ENCODE data around the gene KRTAP10-7.
A peak's percentile ranks its signal among the peaks of the same experiment; 100 is the strongest.
"Not testable (repeated sequence)": the region's sequence is repeated elsewhere in the genome, so short reads cannot be mapped to it uniquely, and the experiment has no call there.

KRTAP10-7 gene

DNA sequence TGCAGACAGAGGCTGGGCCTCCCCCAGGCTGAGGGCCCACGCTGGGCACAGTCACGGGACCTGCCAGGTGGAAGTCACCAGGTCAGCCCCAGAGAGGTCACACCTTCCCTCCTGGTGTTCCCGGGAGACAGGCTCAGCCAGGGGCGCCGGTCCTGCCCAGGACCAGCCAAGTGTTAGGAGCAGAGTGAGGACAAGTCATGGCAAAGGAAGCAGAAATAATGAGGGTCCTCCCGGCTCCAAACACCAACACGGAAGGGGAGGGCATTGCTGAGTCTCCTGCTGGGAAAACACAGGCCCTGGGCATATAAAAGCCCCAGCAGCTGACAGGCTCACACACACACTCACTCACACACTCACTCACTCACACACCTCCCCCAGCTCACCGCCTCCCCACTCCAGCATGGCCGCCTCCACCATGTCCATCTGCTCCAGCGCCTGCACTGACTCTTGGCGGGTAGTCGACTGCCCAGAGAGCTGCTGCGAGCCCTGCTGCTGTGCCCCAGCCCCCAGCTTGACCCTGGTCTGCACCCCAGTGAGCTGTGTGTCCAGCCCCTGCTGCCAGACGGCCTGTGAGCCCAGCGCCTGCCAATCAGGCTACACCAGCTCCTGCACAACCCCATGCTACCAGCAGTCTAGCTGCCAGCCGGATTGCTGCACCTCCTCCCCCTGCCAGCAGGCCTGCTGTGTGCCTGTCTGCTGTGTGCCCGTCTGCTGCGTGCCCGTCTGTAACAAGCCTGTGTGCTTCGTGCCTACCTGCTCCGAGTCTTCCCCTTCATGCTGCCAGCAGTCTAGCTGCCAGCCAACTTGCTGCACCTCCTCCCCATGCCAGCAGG is 36.8 kb downstream of the KRTAP10-7 start, which contains the start of gene KRTAP10-10:
Gene KRTAP10-10, plus strand, starts transcription at position 339 of the 833 bp plus-strand sequence. Its CDS starts 62 bp downstream, at position 401.
- DNase-seq: peak; percentile 51

DNA sequence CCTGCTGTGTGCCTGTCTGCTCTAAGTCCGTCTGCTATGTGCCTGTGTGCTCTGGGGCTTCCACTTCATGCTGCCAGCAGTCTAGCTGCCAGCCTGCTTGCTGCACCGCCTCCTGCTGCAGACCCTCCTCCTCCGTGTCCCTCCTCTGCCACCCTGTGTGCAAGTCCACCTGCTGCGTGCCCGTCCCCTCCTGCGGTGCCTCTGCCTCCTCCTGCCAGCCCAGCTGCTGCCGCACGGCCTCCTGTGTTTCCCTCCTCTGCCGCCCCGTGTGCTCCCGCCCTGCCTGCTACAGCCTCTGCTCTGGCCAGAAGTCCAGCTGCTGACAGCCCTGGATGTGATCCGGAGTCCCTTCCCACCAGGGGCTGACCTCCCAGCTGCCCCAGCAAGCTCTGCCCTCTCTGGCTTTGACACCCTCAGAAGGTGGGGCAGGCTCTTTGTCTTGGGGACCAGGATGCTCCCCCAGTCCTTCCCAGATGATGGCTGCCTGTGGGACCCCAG is 37.5 kb downstream of the KRTAP10-7 start:
- not testable (repeated sequence) for DNase-seq

DNA sequence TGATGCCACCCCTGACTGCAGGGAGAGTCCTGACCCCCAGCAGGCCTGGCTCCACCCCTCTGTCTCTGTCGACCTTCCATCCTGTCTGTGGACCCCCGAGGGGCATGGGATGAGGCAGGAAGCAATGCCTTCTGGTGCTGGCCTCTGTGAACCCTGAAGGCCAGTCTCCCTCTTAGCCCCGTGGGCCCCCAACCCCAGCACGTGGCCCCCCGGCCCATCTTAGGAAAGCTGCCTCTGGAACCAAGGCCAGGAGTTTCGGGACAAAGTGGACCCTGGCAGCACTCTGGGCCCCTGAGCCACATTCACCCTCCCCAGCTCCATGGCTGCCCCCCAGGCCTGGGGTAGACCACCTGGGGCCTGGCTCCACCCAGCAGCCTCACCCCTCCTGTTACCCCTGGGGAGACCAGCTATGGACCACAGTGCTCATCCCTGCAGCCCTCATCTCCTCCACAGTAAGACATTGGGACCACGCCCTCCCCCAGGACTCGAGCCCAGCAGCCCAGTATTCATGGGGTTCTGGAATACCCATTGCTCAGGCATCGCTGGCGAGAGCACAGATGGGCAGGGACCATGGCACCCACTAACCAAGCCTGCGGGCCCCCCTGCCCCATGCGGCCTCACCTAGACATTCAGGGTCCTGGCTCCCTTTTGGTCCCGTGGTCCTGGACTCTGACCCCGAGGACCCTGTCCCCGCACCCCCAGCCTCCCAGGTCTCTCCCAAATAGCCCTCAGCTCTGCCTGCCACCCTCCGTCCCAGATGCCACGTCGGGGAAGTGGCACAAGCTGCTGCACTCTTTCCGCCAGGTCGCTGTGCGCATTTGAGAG is 38.3 kb downstream of the KRTAP10-7 start:
- DNase-seq: not testable (repeated sequence)

DNA sequence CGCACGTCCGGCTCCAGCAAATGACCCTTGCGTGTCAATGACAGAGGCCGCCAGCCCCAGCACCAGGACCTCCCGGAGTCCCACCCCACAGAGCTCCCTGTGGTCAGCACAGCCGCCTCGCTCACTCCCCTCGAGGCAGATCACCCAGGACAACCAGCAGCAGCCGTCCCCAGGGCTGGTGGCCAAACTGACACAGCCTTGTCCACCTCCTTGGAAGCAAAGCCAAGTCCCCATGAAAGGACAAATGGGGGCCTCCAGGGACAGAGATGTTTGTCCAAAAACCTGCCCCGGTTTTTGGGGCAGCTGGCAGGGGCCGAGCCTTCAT is 38.9 kb downstream of the KRTAP10-7 start:
- DNase-seq: no peak

DNA sequence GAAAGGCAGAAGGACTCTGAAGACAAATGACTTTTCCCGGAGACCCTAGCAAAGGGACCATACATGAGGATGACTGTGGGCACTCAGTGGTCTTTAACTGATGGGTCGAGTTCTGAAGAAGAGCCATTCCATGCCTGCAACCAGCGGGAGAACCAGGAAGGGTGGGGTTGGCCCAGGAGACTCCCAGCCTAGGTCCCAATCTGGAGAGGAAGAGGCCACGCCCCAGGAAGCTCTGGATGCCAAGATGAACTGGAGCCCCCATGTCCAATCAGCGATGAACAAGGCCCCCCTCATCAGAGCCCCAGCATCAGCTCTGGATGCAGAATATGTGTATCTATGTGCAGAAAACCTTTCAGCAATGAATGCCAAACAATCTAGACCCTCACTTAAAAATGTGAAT is 40.4 kb downstream of the KRTAP10-7 start:
- no peak for DNase-seq

DNA sequence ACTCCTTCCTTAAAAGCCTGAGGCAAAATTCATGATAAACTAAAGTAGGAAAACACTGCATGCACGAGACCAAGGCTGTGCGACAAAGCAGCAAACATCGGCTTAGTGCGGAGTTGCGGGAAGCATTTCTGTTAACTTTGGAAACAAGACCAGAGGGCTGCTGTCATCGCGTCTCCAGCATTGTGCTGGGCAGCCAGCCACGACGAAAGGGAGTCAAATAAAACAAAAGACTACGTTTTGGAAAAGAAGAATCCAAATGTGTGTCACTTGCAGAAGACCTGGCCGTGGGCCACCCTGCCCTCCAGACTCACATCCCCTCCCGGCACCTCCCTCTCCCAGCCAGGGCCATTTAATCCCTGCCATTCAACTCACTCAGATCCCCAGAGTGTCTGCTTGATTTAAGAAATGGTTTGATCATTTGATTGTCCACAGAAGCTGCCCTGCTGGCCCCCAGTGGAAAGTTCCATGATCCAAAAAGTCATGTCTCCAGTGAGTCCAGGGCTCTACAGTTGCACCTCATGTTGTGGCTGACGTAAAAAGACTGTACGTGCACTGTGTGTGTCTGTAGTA is 43.4 kb downstream of the KRTAP10-7 start:
- DNase-seq: no peak

DNA sequence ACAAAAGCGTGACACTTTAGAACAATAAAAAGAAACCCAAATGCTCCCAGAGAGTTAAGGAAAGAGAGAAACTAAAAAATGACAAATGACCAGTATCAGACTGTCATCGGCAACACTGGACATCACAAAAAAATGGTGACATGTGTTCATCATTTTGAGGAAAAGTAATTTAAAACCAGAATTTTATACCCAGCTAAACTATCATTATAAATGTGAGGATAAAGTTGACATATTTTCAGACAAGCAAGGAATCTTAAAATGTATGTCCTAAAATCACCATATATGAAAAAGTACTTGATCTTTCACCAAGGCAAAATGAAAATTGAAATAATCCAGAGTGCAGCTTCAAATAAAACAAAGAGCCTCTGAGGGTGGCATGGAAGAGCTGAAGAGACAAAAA is 44.5 kb downstream of the KRTAP10-7 start:
- no peak for DNase-seq

DNA sequence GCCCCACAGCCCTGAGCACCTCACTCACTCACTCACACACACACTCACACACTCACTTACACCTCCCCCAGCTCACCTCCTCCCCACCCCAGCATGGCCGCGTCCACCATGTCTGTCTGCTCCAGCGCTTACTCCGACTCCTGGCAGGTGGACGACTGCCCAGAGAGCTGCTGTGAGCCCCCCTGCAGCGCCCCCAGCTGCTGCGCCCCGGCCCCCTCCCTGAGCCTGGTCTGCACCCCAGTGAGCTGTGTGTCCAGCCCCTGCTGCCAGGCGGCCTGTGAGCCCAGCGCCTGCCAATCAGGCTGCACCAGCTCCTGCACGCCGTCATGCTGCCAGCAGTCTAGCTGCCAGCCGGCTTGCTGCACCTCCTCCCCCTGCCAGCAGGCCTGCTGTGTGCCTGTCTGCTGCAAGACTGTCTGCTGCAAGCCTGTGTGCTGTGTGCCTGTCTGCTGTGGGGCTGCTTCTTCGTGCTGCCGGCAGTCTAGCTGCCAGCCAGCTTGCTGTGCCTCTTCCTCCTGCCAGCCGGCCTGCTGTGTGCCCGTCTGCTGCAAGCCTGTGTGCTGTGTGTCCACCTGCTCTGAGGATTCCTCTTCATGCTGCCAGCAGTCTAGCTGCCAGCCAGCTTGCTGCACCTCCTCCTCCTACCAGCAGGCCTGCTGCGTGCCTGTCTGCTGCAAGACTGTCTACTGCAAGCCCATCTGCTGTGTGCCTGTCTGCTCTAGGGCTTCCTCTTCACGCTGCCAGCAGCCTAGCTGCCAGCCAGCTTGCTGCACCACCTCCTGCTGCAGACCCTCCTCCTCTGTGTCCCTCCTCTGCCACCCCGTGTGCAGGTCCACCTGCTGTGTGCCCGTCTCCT is 46.2 kb downstream of the KRTAP10-7 start, which contains the start of gene KRTAP10-11:
Gene KRTAP10-11, plus strand, starts transcription at position 49 of the 856 bp plus-strand sequence. Its CDS starts 45 bp downstream, at position 94.
- DNase-seq: peak; percentile 81

DNA sequence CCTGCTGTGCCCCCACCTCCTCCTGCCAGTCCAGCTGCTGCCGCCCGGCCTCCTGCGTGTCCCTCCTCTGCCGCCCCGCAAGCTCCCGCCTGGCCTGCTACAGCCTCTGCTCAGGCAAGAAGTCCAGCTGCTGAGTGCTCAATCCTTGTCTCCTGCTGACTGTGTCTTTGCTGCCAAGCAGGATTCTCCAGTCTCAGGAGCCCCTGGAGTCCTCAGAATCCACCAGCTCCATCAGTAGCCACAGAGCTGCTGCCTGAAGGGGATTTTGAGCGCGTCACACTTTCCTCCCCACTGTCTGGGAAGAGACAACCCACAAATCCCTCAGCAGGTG is 46.8 kb downstream of the KRTAP10-7 start:
- no peak for DNase-seq

DNA sequence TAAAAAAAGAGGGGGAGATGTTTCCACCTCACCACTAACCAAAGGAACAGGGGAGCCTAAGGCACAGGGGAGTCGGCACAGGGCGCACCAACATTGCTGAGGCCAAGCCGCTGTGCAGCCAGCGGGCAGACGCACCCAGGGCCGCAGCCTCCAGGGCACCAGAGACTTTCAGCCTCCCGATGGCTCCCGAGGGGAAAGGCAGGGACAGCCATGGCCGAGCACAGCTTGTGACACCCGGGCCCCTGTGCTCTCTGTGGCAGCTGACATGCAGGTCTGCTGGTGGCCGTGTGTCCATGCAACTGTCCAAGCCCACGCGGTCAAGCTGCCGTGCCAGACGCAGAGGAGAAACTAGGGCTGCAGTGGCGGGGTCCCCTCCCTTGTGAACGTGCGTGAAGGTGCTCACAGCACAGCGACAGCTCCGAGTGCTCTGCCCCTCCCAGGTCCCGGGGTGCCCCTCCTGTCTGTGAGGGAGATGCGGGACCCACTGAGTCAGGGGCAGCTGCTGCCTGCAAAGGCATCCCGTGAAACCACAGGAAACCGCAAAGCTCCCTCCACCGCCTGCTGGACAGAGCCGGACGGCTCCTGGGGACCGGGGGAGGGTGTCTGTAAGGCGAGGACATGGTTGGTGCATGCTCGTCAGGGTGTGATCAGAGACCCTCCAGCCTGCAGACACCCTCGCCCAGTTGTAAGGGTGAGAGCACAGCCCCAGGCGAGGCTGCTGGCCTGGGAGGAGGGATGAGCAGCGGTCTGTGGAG is 48.3 kb downstream of the KRTAP10-7 start:
- DNase-seq: no peak

DNA sequence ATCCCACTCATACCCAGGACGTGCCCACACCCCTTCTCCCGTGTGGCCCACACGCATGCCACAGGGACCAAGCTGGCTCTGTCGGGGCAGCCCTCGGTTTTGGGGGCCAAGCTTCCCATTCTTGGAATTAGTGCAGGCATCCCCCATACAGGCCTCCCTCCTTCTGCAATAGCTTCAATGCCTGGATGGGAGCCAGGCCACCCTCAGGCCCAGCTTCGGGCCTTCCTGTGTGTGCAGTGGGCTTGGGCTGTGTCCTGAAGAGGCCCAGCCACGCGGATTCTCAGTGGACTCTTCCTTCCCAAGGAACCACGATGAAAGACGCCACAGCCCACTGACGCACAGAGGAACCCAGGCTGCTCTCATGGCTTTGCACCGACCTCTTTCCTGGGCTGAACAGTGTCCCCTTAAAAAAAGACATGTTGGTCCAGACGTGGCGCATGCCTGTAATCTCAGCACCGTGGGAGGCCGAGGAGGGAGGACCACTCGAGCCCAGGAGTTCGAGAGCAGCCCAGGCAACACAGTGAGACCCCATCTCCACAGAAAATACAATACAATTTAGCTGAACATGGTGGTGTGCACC is 49.2 kb downstream of the KRTAP10-7 start:
- DNase-seq: no peak

DNA sequence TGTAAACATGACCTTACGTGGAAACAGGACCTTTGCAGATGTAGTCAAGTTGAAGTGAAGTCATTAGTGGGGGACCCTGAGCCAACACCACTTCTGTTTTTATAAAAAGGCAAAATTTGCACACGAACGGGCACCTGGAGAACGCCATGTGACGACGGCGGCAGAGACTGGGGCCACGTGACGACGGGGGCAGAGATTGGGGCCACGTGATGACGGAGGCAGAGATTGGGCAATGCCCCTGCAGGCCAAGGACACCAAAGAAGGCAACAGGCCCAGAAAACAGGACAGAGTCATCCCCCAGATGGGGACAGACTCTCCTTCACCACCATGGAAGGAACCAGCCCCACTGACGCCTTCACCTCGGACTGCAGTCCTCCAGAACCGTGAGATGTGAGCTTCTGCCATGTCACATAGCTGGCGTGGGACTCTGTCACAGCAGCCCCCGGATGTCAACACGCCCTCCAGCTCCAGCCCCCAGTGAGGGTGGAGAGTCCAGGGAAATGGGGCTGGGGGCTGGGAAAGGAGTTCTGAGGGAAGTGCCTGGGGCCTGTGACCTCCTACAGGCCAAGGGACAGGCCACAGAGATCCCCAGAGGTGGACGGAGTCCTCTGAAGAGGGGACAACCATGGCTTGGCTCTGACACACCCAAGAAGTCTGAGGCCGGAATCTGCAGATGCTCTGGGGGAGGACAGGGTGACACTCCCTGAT is 50.0 kb downstream of the KRTAP10-7 start:
- no peak for DNase-seq

DNA sequence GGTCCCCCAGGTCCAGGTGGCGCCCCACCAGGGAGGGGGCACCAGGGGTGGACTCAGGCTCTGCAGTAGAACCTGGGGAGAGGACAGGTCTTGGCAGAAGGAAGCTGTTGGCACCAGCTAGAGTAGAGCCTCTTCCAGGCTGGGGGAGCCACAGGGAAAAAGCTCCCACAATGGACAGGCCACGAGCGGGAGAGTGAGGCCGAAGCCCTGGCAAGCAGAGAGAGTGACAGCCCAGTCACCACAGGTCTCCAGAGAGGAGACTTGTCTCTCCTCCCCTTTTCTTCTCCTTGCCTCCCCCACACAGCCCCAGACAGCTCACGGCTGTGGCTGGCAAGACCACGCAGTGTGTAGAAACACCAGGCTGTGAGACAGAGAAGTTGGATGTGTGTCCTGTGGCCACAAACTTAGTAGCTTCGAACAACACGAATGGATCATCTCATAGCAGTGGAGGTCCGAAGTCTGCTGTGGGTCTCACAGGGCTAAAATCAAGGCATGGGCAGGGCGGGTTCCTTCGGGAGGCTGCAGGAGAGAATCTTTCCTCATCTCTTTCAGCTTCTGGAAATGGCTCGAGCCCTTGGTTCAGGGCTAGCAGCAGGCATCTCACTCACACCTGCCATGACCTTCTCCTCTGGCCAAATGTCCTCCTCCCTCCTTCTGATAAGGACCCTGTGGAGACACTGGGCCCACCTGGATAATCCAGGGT is 50.7 kb downstream of the KRTAP10-7 start:
- DNase-seq: no peak
